ENCODE data around the gene TTLL9.

DNA sequence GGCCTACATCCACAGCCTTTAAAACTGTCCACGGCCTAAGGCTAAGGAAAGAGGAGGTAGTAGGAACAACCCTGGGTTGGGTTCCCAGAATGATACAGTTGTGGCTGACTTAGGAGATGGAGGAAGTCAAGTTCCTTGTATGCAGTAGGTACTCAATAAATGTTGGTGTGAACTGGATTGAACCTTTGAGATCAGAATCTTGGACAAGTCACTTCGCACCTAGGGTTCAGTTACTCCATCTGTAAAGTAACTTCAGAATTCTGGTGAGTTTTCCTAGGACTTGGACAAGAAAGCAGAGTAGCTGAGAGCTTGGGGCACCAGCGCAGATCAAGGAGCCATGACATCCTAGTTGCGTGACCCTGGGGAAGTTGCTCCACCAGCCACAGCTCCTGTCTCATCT is 106.6 kb downstream of the TTLL9 start:
- no peak for TF ChIP-seq SUZ12 (IDR thresholded peaks at IDR 0.05; ENCODE audit: extremely low read depth, insufficient read depth, insufficient read length)
- no peak for TF ChIP-seq ZNF274 (IDR thresholded peaks at IDR 0.05; ENCODE audit: low read depth, low read length)
- no peak for TF ChIP-seq YY1 (IDR thresholded peaks at IDR 0.05; ENCODE audit: insufficient read depth, insufficient read length)

Data from NT2/D1 (cell line).